Measurements from ENCODE around the gene PRR33.

PRR33 gene

GRCh38 chr11:1838426-1839144, 53.1 kb downstream of the PRR33 start, which contains the start of gene TNNI2:
TNNI2 (plus strand) TSS chr11:1838981; CDS start chr11:1839697, 716 bp downstream.
- FAIRE-seq, result no peak
- DNase-seq (ENCODE audit: low spot score), result no peak
